ENCODE results near the gene CRMP1. TPM values are rescaled to one million over a fixed set of nuclear protein-coding genes. Genes with fewer than 3 reads are reported as not detected.

Gene CRMP1
- total and polyA plus RNA-seq, 2 of the 8 experiments (the other 6 are each of a cell fraction or from before 2014, with no cell fraction given): 120 to 131 TPM

GRCh38 chr4:5842456-5842855 is 50.4 kb downstream of the CRMP1 start (continued):
- TF ChIP-seq BCL11A (IDR thresholded peaks at IDR 0.05; ENCODE audit: low read depth in 2 of 2, low read length in 2 of 2) (no peak), NANOG (IDR thresholded peaks at IDR 0.05; ENCODE audit: insufficient read depth, low read depth, low read length, poor library complexity, severe bottlenecking) (no peak), NRF1 (IDR thresholded peaks at IDR 0.05; ENCODE audit: low read depth, low read length) (no peak), KDM5A (IDR thresholded peaks at IDR 0.05; ENCODE audit: low read length) (no peak), CEBPB (IDR thresholded peaks at IDR 0.05; ENCODE audit: low read depth, low read length) (no peak), CHD7 (IDR thresholded peaks at IDR 0.05; ENCODE audit: insufficient replicate concordance, low read length) (no peak)

All from H1 (cell line).